Liver (tissue), 3 donors: ENCODE measurements around the gene FGD2.

Source experiments
- CTCF ChIP-seq: fragments of 150-350 bp; IDR thresholded peaks from 2 replicates; pipeline ENCODE4 v1.5.1; 2017; ENCODE audit warnings: improper control_type of control experiment, low read depth, low read length; ENCODE audit not compliant: missing input control
- FOXA1 ChIP-seq: IDR thresholded peaks from 2 replicates; pipeline ENCODE4 v1.6.1; 2016; ENCODE audit warnings: antibody characterized with exemption
- GABPA ChIP-seq, 2 donors: IDR thresholded peaks in 1 of 2; conservative IDR thresholded peaks in 1 of 2; 2 replicates each; pipeline ENCODE4 v1.6.1; 2016; ENCODE audit warnings: antibody characterized with exemption in 2 of 2, mild to moderate bottlenecking in 1 of 2, moderate library complexity in 1 of 2
- JUND ChIP-seq, 2 donors: IDR thresholded peaks; 2 replicates each; pipeline ENCODE4 v1.6.1; 2016; ENCODE audit warnings: antibody characterized with exemption in 2 of 2
- MAX ChIP-seq: IDR thresholded peaks from 2 replicates; pipeline ENCODE4 v1.6.1; 2016; ENCODE audit warnings: antibody characterized with exemption
- RAD21 ChIP-seq, 2 donors: IDR thresholded peaks; 2 replicates each; pipeline ENCODE4 v1.6.1; 2016; ENCODE audit warnings: antibody characterized with exemption in 2 of 2, mild to moderate bottlenecking in 2 of 2
- RXRA ChIP-seq, 2 donors: IDR thresholded peaks; 2 replicates each; pipeline ENCODE4 v1.6.1; 2017 to 2018; ENCODE audit warnings: antibody characterized with exemption in 2 of 2, mild to moderate bottlenecking in 1 of 2
- YY1 ChIP-seq: IDR thresholded peaks from 2 replicates; pipeline ENCODE4 v1.6.1; 2016; ENCODE audit warnings: antibody characterized with exemption, mild to moderate bottlenecking
- ZBTB33 ChIP-seq: IDR thresholded peaks from 2 replicates; pipeline ENCODE4 v1.6.1; 2016; ENCODE audit warnings: antibody characterized with exemption
- donor health status: healthy.
- donor health status: healthy.

GRCh38 chr6:37050854-37051137, 45.3 kb downstream of the FGD2 start:
- TF ChIP-seq CTCF (no peak), ZBTB33 (no peak), YY1 (no peak), JUND (IDR thresholded peaks at IDR 0.05) (no peak), FOXA1 (no peak), MAX (no peak), RAD21 (IDR thresholded peaks at IDR 0.05) (no peak), RXRA (IDR thresholded peaks at IDR 0.05) (no peak), GABPA (IDR thresholded peaks at IDR 0.05 in 1 of 2, conservative IDR thresholded peaks at IDR 0.05 in 1 of 2) (no peak)
